GM19099 (cell line): Measurements from ENCODE around the gene SYT6.

Source experiments
- POLR2A ChIP-seq: IDR thresholded peaks from 3 replicates; pipeline ENCODE4 v1.6.1; 2011; ENCODE audit warnings: low read depth; ENCODE audit not compliant: insufficient read length; ENCODE audit errors: extremely low read depth

Gene SYT6

DNA sequence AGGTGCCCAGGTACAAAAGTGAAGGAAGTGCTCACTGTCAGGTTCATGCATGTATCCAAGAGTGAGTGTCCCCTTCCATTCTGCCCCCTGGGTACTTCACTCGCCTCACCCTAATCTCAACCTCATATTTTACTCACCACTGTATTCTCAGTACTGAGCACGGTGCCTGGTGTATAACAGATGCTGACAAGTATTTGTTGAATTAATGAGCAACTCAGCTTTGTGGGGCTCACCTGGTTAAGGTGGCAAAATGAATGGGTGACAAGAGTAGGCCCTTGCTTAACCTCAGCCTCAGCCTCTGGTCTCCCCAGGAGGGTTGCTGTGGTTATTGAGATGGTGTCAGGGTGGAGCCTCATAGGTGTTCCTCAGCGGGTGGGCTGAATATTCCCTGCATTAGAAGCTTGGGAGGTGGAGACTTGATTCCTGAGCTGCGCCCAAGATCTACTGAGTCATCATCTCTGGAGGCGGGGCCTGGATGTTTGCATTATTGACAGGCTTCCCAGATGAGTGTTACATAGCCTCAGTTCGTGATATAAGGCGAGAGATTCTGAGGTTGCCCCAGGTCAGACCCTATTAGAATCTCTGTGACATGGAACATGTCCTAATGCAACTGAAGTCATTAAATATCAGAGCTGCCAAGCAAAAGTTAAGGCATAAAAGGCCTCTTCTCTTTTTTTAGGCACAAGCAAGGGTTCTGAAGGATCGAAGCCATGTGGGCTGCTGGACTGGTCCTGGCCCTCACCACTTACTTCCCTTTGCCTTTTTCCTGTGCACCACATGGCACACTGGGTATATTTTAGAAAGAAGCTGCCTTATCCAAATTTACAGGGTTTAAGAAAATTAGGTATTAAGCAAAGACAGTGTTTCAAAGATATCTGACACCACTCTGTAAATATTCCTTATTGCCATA is 39.2 kb downstream of the SYT6 start:
- no peak for TF ChIP-seq POLR2A

DNA sequence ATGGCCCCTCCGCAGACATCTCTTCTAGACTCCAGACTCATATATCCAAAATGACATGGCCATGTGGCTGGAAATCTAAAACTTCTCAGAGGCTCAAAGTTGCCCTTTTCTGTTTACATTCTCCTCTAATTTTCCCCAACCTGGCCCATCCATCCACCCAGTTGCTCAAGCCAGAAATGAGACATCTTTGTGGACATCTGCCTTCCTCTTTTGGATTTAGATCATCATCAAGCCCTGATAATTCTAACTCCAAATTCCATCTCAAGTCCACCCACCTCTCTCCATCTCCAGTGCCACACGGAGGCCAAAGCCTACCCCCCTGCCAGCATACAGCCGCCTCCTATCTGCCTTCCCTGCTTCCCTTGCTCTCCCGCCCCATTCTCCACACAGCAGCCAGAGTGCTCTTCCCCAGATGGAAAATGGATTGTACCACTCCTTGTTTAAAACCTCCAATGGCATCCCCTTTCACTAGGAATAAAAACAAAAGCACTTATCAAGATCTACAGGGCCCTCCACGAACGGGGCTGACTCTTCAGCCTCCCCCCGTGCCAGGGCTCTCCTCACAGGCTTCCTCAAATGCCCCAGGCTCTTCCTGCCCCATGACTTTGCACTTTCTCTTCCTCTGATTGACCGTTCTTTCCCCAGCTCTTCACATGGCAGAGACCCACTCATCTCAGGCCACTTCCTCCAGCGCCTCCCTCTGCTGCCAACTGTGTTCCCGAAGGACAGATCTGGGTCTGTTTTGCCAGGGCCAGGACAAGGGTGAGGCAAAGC is 40.1 kb downstream of the SYT6 start:
- no peak for TF ChIP-seq POLR2A

DNA sequence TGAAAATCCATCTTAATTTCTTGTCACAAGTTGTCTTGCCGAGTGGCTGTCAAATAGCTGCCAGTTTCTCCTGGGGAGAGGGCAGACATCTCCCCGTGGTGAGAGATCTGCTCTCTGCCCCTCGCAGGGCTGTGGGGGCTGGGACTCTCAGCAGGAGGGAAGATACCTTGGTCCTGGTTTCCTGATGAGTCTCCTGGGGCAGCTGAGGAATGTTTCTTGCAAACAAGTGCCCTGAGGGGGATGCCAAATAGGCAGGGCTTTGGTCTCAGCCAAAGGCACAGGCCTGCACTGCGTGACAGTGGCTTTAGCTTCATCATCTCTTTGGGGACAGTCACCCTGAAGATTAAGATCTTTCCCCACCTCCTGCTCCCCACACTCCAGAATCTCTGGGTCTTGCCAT is 40.9 kb downstream of the SYT6 start:
- no peak for TF ChIP-seq POLR2A

DNA sequence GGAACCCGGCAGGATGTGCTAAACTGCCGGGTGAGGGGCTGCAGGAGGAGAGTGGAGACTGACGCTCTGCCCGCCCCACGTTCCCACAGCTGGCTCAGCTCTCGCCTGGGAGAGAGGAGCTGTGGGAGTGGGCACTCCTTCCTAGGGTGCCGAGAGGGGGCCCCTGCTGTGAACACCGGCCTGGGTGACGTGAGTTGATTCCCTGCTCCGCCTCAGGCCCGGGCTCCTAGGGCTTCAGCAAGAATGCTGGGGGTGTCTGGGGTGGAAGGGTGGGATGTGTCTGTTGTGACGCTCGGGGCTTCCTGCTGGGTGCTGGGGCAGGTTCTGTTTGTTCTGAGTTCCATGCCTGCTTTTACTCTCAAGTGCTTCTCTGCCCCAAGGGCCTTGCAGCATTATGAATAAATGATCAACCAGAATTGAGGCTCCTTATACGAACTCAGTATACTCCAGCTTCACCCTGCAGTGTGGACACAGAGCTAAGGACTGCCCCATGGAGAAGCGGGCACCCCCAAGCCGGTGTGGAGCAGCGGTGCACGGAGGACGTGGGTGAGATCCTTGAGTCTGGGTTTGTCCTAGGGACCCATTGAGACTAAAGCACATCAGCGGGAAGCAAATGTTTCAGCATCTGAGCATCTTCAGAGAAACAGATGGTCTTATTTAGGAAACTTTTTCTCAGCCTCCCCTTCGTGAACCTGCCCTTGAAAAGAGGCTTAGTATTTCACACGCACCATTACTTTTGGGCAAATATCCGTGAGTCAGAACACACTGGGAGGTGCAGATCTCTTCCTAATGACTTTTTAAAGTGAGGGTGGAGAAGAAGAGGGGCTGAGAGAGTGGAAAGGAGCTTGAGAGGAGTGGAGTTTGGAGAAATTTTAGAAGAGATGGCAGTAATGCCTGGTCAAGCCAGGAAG is 41.7 kb downstream of the SYT6 start:
- no peak for TF ChIP-seq POLR2A

DNA sequence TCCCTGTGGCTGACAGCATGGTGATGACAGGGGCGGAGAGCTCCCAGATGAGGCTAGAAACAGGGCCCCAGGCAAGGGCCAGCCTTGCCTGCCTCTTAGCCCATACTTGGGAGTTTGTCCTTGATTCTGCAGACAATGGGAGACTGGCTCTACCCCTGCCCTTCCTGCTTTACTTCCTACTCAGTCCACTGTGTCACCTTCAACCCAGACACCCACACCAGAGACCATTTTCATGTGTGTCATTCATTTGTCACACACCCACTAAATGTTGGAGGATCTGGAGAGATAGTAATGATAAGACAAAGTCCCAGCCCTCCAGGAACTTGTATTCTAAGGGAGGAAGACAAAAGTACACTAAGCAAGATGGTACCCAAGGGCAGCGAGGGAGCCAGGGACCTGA is 43.7 kb downstream of the SYT6 start:
- TF ChIP-seq POLR2A = no peak

DNA sequence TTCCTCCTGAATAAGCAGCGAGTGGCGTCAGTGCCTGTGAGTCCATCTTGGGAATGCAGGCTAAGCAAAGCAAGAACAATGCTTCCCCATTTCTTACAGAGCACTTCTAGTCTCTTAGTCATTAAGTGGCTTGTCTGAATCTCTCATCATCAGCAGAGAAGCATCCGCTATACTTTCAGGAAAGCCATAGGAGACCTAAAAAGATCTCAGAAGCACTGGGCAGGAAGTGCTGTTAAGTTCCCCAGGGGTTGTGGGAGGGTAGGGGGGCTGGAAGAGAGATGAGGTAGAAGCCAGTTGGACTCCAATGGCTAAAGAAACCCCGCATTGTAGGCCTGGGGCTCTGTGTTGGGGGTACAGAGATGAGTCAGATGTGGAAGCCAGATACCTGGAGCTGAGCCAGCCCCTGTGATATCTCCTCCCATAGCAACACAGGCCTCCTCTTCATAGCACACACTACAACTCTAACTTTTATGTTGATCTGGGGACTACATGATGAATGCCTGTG is 44.9 kb downstream of the SYT6 start:
- TF ChIP-seq POLR2A = no peak

DNA sequence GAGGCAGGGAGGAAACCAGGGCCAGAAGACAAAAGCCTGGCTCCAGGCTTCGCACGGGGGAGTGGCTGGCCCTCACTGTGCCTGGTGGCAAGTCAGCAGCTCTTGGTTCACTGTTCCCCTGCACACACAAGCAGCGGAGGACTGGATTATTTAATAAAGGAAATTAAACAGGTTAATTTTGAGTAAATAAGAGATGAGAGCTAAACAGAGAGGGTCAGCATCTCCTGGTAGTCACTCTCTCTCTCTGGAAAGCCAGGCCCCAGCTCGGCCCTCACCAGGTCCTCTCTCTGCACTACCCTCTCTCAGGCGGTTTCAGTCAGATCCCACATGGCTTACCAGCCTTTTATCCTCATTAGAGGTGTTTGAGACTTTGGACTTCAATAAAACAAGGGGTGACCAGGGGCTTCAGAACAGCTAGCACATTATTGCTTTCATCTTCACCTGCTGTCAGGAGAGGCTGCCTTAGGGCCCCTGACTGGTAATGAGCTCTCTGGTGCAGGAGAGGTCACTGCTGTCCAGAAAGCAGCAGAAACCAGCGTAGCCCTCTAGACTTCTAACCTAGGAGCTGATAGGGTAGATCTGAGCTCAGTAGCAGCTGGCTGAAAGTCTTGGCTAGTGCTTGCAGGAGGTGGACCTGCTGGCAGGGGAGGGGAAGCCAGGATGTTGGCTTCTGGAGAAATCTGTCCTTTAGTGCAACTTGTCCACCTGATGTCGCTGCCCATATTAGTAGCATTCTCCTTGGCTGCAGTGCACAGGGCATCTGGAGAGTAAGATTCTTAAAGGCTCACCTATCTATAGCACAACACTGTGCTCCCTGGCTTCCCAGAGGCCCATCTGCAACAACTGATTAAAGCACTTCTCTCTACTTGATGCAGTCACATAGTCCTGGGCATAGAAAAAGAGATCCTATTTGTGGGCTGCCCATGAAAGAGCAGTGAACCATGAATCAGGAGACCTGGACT is 45.9 kb downstream of the SYT6 start:
- no peak for TF ChIP-seq POLR2A

DNA sequence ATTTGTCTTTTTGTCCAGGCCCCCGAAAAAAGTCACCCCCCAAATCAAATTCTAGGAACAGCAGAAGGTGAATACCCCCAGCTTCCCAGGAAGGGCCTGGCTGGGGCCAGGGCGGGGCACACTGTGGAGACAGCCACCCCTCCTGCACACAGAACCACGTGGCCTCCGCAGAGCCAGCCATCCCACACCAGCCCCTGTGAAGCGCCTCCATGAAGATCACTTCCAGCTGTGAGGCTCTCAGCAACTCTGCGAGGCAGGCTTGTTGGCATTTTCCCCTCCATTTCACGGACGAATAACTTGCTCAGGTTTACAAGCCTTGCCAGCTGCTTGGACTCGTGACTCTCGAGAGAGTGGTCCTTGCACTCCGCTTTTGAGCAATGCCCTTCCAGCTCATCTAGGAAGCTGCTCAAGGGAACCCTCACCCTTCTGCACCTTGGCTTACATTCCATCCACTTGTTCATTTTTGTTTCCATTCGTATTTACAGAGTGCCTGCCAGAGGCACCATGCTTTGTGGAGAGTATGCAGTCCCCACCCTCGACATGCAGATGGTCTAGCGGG is 48.2 kb downstream of the SYT6 start:
- TF ChIP-seq POLR2A = no peak

DNA sequence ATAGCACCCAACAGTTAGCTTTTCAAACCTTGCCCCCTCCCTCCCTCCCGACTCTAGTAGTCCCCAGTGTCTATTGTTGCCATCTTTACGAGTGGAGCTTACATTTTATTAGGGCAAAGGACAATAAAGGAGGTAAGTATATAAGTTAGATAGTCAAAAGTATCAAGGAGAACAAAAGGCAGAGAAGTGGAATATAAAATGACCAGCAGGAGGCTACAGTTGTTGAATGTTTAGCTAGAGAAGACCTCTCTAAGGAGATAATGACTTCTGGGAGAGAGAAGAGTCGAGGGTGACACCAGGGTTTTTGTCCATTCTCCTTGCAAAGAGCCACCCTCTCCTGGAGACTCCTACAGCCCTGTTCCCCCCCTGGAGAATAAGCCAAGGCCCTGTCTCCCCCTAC is 48.7 kb downstream of the SYT6 start:
- no peak for TF ChIP-seq POLR2A

DNA sequence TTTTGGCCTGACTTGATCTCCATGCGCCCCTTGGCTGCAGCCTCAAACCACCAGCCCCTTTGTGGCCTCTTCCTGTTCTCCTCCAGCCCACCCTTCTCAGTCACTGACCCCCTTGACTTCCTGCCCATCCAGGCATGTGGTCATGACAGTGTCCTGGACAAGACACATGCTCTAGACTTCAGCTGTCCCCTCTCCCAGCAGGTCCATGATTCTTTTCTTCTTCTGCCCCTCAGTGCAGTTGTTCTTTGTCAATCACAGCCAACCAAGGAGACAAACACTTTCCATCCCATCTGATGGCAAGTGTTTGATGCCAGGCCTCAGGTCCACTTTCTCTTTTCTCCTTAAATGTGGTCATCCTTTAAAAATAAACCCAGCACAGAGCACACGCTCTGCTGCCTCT is 49.7 kb downstream of the SYT6 start:
- no peak for TF ChIP-seq POLR2A

DNA sequence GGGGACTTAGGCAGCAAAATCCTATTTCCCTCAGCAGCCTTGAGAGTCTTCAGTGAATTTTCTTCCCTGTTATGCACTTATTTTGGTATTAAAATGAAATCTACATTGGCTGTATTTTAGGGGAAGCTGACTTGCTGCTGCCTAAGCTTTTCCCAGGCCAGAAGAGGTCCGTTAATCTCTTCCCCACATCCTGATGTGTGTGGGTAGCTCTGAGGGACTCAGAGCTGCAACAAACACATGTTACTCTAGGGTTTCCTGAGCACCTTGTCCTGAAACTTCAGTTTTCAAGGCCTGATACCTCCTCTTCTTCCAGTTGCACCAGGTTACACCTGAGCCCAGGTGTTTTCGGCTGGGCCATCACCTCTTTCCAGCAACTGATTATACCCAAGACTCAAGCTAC is 51.5 kb downstream of the SYT6 start:
- TF ChIP-seq POLR2A = no peak

DNA sequence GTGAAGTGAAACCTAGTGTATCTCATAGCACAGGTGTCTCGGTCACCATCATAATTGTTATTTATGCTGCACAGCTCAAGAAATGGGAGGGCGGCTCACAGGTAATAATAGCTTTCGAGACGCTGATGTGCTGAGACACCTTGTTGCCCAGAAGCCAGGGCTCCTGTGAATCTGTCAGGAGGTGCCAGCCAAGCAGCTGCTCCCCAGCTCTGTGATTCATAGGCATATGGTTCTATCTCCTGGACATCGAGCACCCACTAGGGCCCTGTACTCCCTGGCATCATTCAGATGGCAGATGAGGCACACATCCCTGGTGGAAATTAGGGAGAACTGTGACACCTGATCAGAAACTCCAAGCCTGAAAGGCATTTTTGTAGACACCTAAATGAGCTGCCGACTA is 53.5 kb downstream of the SYT6 start:
- no peak for TF ChIP-seq POLR2A

DNA sequence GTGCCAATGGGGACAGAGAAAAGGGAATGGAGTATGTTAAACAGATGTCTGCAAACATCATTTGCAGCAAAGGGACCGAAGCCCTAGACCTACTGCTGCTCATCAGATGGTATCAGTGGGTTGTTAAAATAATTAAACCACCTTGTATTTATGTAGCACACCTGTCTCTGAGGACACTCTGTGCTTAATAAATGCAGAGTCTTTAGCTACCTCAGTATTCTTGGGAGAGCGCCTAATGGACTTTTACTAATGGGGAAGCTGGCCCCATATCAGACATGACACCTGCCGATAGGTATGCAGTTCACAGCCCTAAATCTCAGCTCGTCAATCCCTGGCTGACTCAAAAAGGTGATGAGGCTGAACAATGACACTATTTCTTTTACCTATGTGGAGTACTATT is 54.4 kb downstream of the SYT6 start:
- TF ChIP-seq POLR2A = no peak
